MM.1S (cell line): ENCODE measurements around the gene TBX2.

Source experiments
- CTCF ChIP-seq: fragments of 300-600 bp; sonication (generic); IDR thresholded peaks from 2 replicates; pipeline ENCODE4 v1.5.1; 2016; ENCODE audit warnings: antibody characterized with exemption, low read length, mixed read lengths
- EZH2 ChIP-seq: fragments of 300-600 bp; sonication (generic); optimal IDR thresholded peaks from 2 replicates; pipeline ENCODE3; 2017; ENCODE audit warnings: low read depth, mild to moderate bottlenecking, antibody characterized with exemption, low read length, mixed read lengths
- EZH2phosphoT487 ChIP-seq: fragments of 300-600 bp; sonication (generic); IDR thresholded peaks from 2 replicates; pipeline ENCODE4 v1.6.1; 2018; ENCODE audit warnings: antibody characterized with exemption, low read length

GRCh38 chr17:61423967-61424649, 24.5 kb downstream of the TBX2 start:
- TF ChIP-seq CTCF, result no peak
- no peak for TF ChIP-seq EZH2
- TF ChIP-seq EZH2phosphoT487, result no peak
